ENCODE measurements around the gene ZNF566. TPM values are rescaled to one million over a fixed set of nuclear protein-coding genes. Genes with fewer than 3 reads are reported as not detected.

Gene ZNF566
- total RNA-seq, 4 donors from 2014 or later = 8.1 to 22.7 (median 12.2) TPM

- no peak for TF ChIP-seq CTCF (IDR thresholded peaks at IDR 0.05)
- DNase-seq (ENCODE audit: low spot score) = no peak
- no peak for ATAC-seq (ENCODE audit: low FRiP score)
These were observed 71.5 kb downstream of the ZNF566 start for GRCh38 chr19:36417752-36418286.

GRCh38 chr19:36409841-36410240, 79.5 kb downstream of the ZNF566 start:
- ATAC-seq (ENCODE audit: low FRiP score) (no peak), DNase-seq (ENCODE audit: low spot score) (no peak)
- TF ChIP-seq CTCF (IDR thresholded peaks at IDR 0.05) = no peak

- DNase-seq (ENCODE audit: low spot score) (no peak), ATAC-seq (ENCODE audit: low FRiP score) (no peak)
- no peak for TF ChIP-seq CTCF (IDR thresholded peaks at IDR 0.05)
These were observed 81.3 kb downstream of the ZNF566 start for GRCh38 chr19:36408101-36408500.

GRCh38 chr19:36404498-36404897, 84.9 kb downstream of the ZNF566 start:
- ATAC-seq (ENCODE audit: low FRiP score) (no peak), DNase-seq (ENCODE audit: low spot score) (no peak)
- no peak for TF ChIP-seq CTCF (IDR thresholded peaks at IDR 0.05)

GRCh38 chr19:36401475-36401874, 87.9 kb downstream of the ZNF566 start:
- no peak for DNase-seq (ENCODE audit: low spot score)
- ATAC-seq (ENCODE audit: low FRiP score) = no peak
- no peak for TF ChIP-seq CTCF (IDR thresholded peaks at IDR 0.05)

- ATAC-seq (ENCODE audit: low FRiP score) (no peak), DNase-seq (ENCODE audit: low spot score) (no peak)
- no peak for TF ChIP-seq CTCF (IDR thresholded peaks at IDR 0.05)
These were observed 90.8 kb downstream of the ZNF566 start for GRCh38 chr19:36398571-36398970.

Other genes with a start within 250 kb of the ZNF566 start
- 10 to 100 TPM in 1 of 4 donors, 1 to 10 TPM in 3; 1.4 to 10.4 (median 3.2) TPM for gene ZFP14, start 110.4 kb downstream of the ZNF566 start, total RNA-seq
- gene ZFP82, start 70.9 kb downstream of the ZNF566 start, total RNA-seq = 1 to 10 TPM; 2.9 to 5.6 (median 4.0) TPM
- gene ZNF260, start 38.7 kb upstream of the ZNF566 start, total RNA-seq = 10 to 100 TPM in 2 of 4 donors, 1 to 10 TPM in 2; 5.3 to 31.5 (median 9.1) TPM
- gene ZNF529, start 83.7 kb upstream of the ZNF566 start, total RNA-seq = 10 to 100 TPM in 2 of 4 donors, 1 to 10 TPM in 2; 9.8 to 17.1 (median 11.9) TPM
- 1 to 10 TPM in 3 of 4 donors, under 1 TPM in 1; 0.79 to 5.0 (median 4.3) TPM for gene ZNF382, start 115.8 kb upstream of the ZNF566 start, total RNA-seq
- gene ZNF461, start 177.3 kb upstream of the ZNF566 start, total RNA-seq = 1 to 10 TPM; 4.2 to 8.0 (median 6.9) TPM
- gene ZNF567, start 198.1 kb upstream of the ZNF566 start, total RNA-seq = 10 to 100 TPM in 1 of 4 donors, 1 to 10 TPM in 3; 6.4 to 11.2 (median 8.0) TPM